AG08396 (cell line): Measurements from ENCODE around the gene WRAP53.

ENCODE experiments used
- DNase-seq: peaks from one replicate; pipeline ENCODE4 v3.0.0; 2012; ENCODE audit warnings: low spot score, mixed read lengths

Gene WRAP53

DNA sequence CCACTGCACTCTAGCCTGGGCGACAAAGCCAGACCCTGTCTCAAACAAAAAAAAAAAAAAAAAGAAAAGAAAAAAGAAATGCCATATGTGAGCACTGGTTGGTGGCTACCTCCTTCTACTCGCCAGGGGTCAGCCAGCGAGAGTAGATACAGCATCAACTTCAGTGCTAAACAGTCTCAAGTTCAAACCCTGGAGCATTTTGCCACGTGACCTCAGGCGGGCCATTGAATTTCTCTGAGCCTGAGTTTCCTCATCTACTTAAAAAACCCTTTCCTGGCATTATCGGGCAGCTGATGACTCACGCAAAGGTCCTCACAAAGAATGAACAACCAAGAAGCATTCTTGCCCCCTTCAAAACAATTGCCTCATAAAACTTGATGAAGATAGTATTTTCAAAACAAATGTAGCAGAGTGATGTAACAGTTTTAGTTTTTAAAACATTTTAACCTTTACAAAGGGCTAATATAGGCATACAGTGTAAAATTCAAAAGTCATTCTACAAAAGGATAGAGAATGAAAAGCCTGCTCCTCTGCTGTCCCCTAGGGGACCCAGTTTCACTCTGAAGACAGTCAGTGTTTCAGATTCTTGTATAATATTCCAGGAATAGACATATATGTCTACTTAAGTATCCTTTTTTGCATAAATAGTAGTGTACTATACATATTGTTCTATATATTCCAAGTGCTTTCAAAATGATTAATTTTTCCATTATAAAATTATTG is 57.6 kb downstream of the WRAP53 start:
- DNase-seq: peak; percentile 64

DNA sequence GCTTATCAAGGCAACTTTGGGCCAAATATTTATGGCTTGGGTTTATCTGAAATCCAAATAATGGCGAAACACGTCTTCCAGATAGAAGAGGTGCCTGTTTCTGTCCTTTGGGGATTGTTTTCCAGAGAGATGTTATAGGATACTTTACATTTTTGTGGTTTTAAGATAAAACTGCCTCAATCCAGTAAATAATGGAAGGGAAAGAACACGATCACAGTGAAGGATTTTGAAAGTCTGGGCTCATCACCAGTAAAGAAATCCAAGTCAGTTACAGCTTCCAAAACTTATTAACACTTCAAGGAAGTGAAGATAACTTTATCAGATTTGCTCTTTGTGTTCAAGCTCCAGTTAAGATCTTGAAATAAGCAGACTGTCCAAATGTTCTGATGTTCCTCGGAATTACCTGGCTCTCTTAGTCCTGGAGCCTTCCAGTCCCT is 59.4 kb downstream of the WRAP53 start:
- DNase-seq: peak; percentile 27

GRCh38 chr17:7748076-7748775 is 59.9 kb downstream of the WRAP53 start:
- DNase-seq: no peak

- peak; percentile 70 for DNase-seq
Measured at GRCh38 chr17:7750321-7750821, 62.1 kb downstream of the WRAP53 start.
